T-helper 2 cell treated with Interferon-gamma antibody and Interleukin-4, amounts not matched to agents 100 ng/mL and 5 ng/mL, for 36 hours (primary cell): ENCODE data around the gene PLCH2. TPM values are rescaled to one million over a fixed set of nuclear protein-coding genes. Genes with fewer than 3 reads are reported as not detected.

Source experiments
- intact Hi-C: fragments of 100-400 bp; cut with micrococcal nuclease; formaldehyde crosslinking; loops from one replicate; pipeline ENCODE4 v1.15.1; 2023
- total RNA-seq: library from RNA; stranded (reverse); gene quantifications from 2 replicates; pipeline ENCODE4 v1.2.3, GENCODE V29; 2022

Gene PLCH2
- total RNA-seq, 1 donor from 2014 or later, result 7.3 TPM

GRCh38 chr1:2459757-2460156 is 16.3 kb upstream of the PLCH2 start:
- intact Hi-C loops, result no loop called here

- intact Hi-C loops, result no loop called here
Observed at GRCh38 chr1:2460203-2460602, 15.9 kb upstream of the PLCH2 start.

GRCh38 chr1:2460996-2461751 is 14.9 kb upstream of the PLCH2 start:
- intact Hi-C loops, result no loop called here

GRCh38 chr1:2462819-2463218 is 13.3 kb upstream of the PLCH2 start:
- intact Hi-C loops, result no loop called here

DNA sequence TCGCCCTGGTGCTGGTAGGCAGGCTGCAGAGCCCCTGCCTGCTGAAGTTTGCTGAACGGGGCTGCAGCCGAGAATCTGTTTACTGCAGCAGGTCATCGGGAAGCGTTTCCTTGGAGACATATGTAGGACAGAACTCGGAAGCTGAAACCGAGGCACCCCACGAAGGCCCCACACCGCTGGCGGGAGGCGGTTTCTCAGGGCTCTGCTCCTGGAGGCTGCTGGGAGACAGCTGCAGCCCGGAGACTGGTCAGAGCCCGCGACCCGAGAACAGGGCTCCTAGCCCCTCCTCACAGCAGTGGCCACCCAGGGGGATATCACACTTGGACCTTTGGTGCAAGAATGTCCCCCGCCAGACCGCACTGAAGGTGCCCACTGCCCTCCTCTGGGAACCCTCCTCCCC is 12.7 kb upstream of the PLCH2 start:
- intact Hi-C loops, result no loop called here

DNA sequence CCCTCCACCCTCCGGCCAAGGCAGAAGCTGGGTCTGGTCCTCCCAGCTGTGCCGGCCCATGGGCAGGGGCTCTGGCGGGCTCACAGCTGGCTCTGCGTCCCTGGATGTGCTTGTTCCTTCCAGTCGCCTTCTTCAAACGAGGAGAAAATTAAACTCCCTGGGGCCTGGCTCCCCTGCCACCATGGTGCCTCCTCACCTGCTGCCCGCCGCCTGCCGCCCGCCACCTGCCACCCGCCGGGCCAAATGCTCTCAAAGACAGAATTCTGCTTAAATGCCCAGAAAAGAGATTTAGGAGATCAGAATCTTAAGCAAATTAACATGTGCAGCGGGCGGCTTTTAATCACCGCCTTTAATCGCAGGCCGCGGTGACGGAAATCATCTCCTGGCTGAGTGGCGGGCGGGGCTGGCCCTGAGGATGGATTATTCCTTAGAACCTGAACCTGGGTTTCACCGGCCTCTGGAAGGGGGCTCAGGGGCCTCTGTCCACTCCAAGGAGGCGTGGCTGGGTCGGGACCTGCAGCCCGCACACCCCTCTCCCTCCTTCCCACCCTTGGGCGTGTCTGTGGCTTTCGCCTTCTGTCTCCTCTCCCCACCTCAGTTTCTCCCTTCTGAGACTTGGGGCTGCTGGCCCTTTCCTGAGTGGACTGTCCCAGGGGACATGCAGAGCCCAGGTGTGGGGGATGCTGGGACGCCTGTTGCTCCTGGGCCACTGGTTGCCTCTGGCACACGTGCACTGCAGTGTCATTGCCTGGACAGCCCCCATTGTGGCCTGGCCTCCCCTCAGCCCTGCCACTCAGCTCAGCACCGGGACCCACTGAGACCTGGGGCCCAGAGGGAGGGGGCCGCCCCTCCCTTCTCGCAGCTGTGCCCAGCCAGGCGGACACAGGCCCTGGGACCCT is 10.5 kb upstream of the PLCH2 start:
- intact Hi-C loops, result no loop called here

DNA sequence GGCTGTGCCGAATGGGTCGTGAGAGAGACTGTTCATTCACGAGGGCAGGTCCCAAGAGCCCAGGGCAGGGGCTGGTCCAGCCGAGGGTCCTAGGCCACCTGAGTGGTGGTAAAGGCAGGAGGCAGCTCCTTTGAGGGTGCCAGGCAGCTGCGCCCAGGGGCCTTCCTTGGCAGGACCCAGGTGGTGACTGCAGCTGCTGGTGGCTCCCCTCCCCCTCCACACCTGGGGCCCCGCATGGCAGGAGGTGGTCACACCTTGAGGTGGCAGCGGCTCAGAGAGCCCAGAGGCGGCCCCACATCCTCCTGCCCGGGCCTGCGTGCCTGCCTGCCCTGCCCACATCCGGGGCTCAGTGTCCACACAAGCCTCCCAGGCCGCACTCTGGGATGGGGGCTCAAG is 9.8 kb upstream of the PLCH2 start:
- intact Hi-C loops, result no loop called here

- intact Hi-C loops, result no loop called here
Observed at GRCh38 chr1:2466958-2467554, 9.0 kb upstream of the PLCH2 start.

DNA sequence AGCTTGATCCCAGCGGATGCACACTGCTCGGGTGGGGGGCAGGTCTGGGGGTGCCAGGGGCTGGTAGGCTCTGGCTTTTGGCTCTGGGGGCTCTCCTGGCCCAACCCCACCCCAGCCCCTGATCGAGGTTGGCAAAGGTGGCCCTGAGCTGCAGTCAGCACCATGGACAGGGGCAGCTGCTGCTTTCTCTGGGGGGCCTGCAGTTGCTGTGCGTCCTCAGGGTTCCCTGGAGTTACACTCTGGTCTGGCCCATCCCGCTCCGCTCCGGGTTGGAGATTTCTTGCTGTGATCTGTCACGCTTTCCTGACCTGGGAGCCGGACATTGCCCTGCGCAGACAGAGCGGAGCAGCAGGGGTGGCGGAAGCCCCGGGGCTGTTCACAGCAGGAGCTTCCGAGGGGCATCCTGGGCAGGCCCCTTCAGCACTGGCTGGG is 8.0 kb upstream of the PLCH2 start:
- intact Hi-C loops, result no loop called here

GRCh38 chr1:2468540-2468939 is 7.5 kb upstream of the PLCH2 start:
- intact Hi-C loops, result no loop called here

GRCh38 chr1:2469103-2469940 is 6.8 kb upstream of the PLCH2 start:
- intact Hi-C loops, result no loop called here

GRCh38 chr1:2470290-2471158 is 5.6 kb upstream of the PLCH2 start:
- intact Hi-C loops, result no loop called here

DNA sequence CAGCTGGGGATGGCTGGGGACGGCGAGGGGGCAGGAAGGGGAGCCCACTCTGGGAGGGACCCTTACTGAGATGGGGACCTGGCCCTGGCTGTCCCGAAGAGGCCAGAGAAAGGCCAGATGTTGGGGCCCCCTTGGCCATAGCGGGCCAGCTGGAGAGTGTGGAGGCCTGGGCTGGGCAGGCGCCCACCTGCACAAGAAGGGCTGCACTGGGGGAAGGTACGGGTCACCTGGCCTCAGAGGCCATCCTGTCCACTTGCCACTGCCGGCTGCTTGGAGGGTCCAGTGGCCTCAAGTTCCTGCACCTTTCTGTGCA is 5.0 kb upstream of the PLCH2 start:
- intact Hi-C loops, result no loop called here

DNA sequence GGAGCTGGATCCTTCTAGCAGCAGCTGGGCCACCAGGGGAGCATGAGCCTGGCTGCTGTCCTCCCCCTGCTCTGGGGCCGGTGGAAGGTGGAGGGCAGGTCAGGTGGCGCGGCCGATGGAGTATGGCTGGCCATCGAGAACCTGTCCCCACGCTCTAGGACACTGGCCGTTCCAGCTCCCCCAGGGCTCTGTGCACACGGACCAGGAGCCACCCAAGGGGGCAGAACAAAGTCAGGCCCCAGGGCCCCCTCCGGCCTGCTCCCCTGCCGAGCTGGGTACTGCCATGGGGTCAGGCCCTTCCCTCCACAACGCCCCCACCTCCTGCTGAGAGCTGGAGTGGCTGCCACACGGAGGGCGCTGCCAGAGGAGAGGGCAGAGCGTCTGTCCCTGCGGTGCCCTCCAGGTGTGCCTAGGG is 4.5 kb upstream of the PLCH2 start:
- intact Hi-C loops, result no loop called here

DNA sequence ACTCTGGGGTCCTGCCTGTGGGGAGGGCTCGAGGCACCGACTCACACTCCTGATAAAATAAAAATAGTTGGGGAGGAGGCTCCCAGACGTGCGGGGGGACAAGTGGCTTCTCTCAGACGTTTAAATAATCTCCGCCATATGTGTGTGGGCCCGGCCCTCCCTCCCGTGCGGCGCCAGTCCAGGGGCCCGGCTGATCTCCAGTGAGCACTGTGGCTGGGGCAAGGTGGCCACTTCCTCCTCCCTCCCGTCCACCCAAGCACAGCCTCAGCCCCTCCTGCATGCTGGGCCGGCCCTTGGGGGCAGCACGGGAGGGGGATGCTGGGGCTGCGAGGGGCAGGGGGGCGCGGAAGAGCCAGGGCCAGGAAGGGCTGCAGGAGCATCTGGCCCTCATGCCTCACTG is 4.0 kb upstream of the PLCH2 start:
- intact Hi-C loops, result no loop called here

DNA sequence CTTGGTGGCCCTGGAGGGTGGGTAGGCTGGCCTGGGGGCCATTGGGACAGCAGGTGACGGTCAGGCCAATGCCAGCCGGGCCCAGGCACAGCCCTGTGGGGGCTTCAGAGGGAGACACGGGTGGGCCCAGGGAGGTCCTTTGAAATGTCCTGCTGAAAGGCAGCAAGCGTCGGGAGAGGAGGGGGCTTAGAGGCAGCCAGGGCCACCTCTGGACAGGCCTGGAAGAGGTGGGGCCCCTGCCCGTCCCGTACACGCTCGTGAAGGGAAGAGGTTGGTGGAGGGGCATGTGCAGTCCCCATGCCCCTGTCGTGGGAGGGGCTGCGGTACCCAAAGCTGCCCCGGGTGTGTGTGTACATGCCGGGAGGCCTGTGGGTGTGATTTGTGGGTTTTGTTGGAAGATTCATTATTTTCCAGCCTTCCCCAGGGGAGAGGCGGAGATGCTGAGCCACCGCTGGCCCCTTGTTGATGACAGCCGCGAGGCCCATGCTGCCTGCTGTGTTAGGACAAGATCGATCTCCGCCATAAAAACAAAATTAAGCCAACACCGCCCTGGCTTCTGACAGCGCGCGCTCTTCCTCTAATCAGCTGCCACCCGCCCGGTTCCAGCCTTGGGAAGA is 3.4 kb upstream of the PLCH2 start:
- intact Hi-C loops, result no loop called here

DNA sequence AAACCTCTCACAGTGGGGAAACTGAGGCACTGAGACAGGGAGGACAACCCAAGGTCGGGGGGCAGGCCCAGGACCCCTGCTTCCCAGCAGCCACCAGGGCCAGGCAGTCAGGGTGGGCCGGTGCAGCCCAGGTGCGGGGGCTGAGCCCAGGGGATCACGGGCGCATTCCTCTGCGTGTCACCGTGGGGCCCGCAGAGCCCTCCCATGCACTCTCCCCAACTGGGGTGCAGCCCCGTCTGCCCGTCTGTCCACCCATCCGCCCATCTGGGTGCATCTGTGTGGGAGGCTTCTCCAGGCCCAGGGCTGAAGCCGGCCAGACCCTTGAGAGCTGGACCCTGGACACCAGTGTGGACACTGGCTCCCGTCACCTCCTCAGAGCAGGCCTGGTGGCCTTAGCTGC is 2.9 kb upstream of the PLCH2 start:
- intact Hi-C loops, result no loop called here

GRCh38 chr1:2474104-2474844 is 1.8 kb upstream of the PLCH2 start:
- intact Hi-C loops, result no loop called here

DNA sequence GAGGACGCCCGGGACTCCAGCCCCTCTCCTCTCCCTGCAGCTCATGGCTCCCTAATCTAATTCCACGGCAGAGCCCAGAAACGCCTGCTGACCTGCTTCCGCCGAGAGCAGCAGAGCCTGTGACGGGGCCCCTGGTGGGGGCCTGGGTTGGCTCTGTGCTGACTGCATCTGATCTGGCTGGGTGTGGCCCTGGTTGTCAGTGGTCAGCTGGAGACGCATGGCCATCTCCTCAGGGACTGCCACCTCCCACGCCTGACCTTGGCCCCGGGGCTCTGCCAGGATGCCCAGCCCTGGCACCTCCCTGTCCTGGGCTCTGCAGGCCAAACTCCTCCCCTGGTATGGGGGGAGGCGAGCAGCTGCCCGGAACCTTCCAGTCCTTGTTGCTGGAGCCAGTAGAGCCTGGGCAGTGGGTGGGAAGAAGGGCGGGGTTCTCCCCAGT is 1.1 kb upstream of the PLCH2 start:
- intact Hi-C loops, result no loop called here
